COLO668 (cell line): ENCODE results near the gene KLF4.

Experiments used
- DNase-seq: peaks from one replicate; lab custom pipeline; 2025; ENCODE audit not compliant: unreplicated experiment; lab: John Stamatoyannopoulos, UW

Gene KLF4

DNA sequence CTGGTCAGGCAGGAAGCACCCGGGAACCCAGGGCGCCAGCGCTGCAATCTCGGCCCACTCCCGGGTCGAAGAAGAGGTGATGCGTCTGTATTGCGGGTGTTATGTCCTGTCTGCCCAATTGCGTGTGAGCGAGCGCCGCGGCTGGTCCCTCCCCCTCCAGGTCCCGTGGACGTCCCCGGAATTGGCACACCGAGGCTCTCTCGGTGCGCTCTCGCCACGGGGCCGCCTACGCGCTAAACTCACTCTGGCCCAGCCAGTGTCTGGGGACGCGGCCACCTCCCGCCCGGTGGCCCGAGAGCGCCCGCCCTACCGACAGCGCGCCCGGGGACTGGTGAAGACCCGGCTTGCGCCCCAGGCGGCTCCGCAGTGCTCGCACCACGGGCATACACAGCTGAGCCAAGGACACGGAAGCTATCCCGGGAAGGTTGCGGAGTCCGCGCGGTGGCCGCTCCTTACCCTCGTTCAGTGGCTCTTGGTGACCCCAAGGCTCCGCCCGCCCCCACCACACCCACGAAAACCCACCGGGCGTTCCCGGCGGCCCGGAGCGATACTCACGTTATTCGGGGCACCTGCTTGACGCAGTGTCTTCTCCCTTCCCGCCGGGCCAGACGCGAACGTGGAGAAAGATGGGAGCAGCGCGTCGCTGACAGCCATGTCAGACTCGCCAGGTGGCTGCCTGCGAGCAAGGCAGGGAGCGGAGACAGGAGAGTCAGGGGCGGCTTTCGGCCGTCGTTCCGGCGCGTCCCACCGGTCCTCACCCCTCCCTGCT is 1.0 kb downstream of the KLF4 start:
- peak; percentile 80 for DNase-seq

GRCh38 chr9:107487521-107488374 is 1.8 kb downstream of the KLF4 start:
- peak; percentile 93 for DNase-seq

- peak; percentile 54 for DNase-seq
Observed at GRCh38 chr9:107486674-107487520, 2.7 kb downstream of the KLF4 start.

DNA sequence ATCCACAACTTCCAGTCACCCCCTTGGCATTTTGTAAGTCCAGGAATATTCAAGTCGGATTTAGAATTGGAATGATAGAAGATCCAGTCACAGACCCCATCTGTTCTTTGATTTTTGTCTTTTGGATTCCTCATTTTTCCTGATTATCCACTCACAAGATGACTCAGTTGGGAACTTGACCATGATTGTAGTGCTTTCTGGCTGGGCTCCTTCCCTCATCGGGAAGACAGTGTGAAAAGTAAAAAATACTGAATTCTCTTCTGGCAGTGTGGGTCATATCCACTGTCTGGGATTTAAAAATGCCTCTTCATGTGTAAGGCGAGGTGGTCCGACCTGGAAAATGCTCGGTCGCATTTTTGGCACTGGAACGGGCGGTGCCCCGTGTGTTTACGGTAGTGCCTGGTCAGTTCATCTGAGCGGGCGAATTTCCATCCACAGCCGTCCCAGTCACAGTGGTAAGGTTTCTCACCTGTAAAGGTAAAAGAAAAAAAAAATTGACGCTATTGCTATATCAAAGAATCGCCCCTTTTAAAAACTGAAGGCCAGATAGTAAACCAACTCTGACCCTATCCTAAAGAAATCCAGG is 4.0 kb downstream of the KLF4 start:
- DNase-seq: no peak

- peak; percentile 45 for DNase-seq
Observed at GRCh38 chr9:107484117-107484723, 5.3 kb downstream of the KLF4 start.

DNA sequence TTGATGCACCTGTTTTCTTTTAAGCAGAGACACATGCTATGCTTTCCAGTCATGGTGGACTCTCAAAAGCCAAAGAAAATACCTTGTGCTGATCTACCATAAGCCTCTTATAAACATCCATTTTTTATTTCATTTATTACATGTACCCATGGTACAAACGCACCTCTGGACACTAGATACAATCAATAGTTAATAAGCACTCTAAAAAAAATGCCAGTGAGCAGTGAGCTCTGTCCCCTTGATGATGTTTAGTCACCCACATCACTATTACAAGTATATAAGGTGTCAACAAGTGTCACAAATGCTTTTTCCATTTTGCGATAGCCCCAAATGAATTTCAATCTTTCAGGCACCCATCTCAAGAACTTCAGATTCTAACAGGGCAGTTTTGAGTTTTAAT is 5.9 kb downstream of the KLF4 start:
- DNase-seq: no peak

GRCh38 chr9:107481035-107481434 is 8.5 kb downstream of the KLF4 start:
- no peak for DNase-seq

- no peak for DNase-seq
Observed at GRCh38 chr9:107480386-107480789, 9.2 kb downstream of the KLF4 start.

- DNase-seq: no peak
Observed at GRCh38 chr9:107478805-107479204, 10.8 kb downstream of the KLF4 start.

- DNase-seq: no peak
Observed at GRCh38 chr9:107474124-107474523, 15.4 kb downstream of the KLF4 start.

DNA sequence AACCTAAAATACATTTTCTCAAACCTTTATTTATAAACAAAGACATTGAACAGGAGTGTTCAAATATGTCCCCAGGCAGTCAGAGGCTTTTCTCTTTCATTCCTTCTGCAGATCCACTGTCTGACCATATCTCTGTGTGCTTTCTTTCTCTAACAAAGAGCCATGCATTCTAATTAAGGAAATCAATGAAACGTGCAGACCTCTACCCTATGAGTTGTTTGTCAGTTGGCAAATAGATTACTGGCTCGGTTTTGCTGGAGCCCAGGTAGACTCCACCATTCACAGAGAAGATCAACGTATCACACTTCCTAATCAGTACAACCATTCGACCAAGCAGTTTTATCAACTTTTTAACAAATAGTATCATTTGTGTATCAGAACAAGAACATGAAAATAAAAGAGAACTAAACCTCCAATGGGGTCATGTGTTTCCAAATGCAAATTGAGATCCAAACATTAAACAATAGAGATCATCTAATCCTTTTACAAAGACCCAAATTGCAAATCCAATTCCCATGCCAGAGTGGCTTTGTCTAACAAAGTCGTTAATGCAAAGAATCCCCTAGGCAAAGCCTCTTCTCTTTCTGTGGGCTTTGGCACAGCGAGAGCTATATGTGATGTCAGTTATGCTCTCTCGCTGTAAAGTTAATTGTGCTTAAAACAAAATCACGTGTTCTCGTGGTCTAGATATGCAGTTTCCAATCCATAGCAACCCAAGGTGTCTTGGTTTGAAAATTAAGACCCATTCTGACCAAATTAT is 16.8 kb downstream of the KLF4 start:
- peak; percentile 13 for DNase-seq

DNA sequence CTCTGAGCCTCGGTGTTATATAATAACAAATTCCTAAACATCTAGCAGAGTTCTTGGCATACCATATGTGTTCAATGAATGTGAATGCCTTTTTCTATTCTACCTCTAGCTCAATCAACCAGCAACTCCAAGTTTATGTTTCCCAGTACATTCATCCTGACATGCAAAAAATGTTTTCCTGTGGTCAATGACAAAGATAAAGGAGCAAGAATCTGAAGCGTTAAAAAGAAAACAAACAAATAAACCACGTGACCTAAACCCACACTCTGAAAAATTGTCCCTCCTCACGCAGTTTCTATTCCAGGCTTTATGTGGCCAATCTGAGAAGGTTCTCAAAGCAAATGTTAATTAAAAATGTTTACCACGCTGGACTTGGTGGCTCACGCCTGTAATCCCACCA is 18.0 kb downstream of the KLF4 start:
- DNase-seq: no peak

GRCh38 chr9:107467416-107467815 is 22.2 kb downstream of the KLF4 start:
- no peak for DNase-seq

GRCh38 chr9:107466826-107467225 is 22.7 kb downstream of the KLF4 start:
- no peak for DNase-seq

- DNase-seq: peak; percentile 30
Observed at GRCh38 chr9:107465467-107466451, 23.8 kb downstream of the KLF4 start.

- no peak for DNase-seq
Observed at GRCh38 chr9:107464516-107464915, 25.1 kb downstream of the KLF4 start.

DNA sequence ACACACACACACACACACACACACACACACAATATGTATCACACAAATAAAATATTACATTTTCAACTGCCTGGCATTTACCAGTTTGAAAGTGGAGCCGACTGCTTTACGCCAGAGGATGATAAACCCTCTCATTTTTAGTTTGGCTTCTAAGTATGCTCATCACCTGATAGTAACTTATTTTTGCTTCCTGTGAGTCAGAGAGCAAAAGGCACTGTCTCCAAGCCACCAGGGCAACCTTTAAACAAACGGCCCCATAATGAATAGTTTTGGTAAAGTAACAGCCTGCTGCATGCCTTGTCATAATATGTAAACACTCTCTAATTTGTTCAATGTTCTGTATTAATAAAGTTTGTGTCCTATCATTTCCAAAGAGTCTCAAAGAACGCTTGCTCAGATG is 26.9 kb downstream of the KLF4 start:
- no peak for DNase-seq

DNA sequence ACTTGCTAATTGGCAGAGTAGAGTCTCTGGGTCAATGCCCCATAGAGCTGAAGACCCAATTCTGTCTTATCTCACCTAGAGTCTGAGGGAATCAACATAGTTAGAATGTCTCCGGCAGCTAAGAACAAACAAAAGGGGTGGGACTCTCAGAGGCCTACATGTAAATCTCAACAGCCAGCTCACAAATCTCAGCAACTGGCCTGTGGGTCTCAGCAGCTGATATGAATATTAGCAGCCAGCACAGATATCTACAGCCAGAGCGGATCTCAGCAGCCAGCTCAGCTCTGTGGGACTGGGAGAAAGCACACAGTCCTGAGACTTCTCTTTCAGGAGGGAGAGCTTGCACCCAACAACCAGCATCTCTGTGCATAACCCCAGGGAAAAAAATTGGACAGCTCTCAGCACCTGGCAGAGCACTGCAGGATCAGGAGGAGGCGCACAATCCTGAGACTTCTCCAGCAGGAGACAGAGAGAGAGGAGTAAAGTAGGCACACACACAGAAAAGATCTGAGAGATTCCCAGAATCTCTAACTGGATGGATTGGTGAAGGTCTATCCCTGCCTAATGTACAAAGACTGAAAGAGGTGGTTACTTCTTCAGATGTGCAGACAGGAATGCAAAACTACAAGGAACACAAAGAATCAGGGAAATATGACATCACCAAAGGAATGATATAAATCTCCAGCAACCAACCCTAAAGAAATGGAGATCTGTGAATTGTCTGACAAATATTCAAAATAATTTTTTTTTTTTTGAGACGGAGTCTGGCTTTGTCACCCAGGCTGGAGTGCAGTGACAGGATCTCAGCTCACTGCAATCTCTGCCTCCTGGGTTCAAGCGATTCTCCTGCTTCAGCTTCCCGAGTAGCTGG is 29.2 kb downstream of the KLF4 start:
- DNase-seq: no peak
